Panc1 (cell line): Measurements from ENCODE around the gene ZNF816.

Experiments used
- CTCF ChIP-seq: fragments of 450-650 bp; IDR thresholded peaks from 2 replicates; pipeline ENCODE4 v1.5.1; 2017; ENCODE audit warnings: mild to moderate bottlenecking
- POLR2AphosphoS5 ChIP-seq: IDR thresholded peaks from 2 replicates; pipeline ENCODE4 v1.6.1; 2012; ENCODE audit warnings: mild to moderate bottlenecking, low read depth, low read length, moderate library complexity
- TF ChIP-seq, protein P1 (sequence below), 2 experiments: IDR thresholded peaks; 2 replicates each; pipeline ENCODE4 v1.6.1; 2011 to 2012; ENCODE audit warnings: low read depth in 2 of 2, control low read depth in 1 of 2, low read length in 1 of 2, mild to moderate bottlenecking in 1 of 2, moderate library complexity in 1 of 2; ENCODE audit not compliant: insufficient read depth in 1 of 2

- TF ChIP-seq CTCF, result no peak
- TF ChIP-seq, protein P1, sequence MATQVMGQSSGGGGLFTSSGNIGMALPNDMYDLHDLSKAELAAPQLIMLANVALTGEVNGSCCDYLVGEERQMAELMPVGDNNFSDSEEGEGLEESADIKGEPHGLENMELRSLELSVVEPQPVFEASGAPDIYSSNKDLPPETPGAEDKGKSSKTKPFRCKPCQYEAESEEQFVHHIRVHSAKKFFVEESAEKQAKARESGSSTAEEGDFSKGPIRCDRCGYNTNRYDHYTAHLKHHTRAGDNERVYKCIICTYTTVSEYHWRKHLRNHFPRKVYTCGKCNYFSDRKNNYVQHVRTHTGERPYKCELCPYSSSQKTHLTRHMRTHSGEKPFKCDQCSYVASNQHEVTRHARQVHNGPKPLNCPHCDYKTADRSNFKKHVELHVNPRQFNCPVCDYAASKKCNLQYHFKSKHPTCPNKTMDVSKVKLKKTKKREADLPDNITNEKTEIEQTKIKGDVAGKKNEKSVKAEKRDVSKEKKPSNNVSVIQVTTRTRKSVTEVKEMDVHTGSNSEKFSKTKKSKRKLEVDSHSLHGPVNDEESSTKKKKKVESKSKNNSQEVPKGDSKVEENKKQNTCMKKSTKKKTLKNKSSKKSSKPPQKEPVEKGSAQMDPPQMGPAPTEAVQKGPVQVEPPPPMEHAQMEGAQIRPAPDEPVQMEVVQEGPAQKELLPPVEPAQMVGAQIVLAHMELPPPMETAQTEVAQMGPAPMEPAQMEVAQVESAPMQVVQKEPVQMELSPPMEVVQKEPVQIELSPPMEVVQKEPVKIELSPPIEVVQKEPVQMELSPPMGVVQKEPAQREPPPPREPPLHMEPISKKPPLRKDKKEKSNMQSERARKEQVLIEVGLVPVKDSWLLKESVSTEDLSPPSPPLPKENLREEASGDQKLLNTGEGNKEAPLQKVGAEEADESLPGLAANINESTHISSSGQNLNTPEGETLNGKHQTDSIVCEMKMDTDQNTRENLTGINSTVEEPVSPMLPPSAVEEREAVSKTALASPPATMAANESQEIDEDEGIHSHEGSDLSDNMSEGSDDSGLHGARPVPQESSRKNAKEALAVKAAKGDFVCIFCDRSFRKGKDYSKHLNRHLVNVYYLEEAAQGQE (IDR thresholded peaks at IDR 0.05; ENCODE audit: insufficient read depth in 1 of 2, low read depth in 2 of 2, low read length in 1 of 2), result no peak
- TF ChIP-seq POLR2AphosphoS5, result no peak
These were observed 33.0 kb upstream of the ZNF816 start for GRCh38 chr19:52995711-52996110.
